SK-N-SH (cell line): ENCODE data around the gene CPNE7. TPM values are rescaled to one million over a fixed set of nuclear protein-coding genes. Genes with fewer than 3 reads are reported as not detected.

ENCODE experiments used
- CTCF ChIA-PET: fragments of 300-600, 350-600 bp; formaldehyde crosslinking; extraction: SDS; loops from one replicate; lab custom pipeline; 2021; lab: Yijun Ruan, JAX
- POLR2A ChIA-PET: fragments of 350-600 bp; sonication (Branson Sonifier 250); formaldehyde crosslinking; extraction: SDS; loops from one replicate; lab custom pipeline; 2020; ENCODE audit warnings: antibody characterized with exemption, inconsistent platforms; lab: Yijun Ruan, JAX
- DNase-seq: peaks from one replicate; pipeline ENCODE4 v3.0.0; 2012
- H2AFZ ChIP-seq: fragments of 200-600 bp; sonication (generic); 2 replicates; pipeline ENCODE4 v1.8.1; 2016; ENCODE audit warnings: antibody characterized with exemption, mild to moderate bottlenecking, low read depth
- H3F3A ChIP-seq: fragments of 200-600 bp; sonication (generic); replicated peaks from 2 replicates; pipeline ENCODE3; 2016; ENCODE audit warnings: antibody characterized with exemption, mild to moderate bottlenecking; ENCODE audit not compliant: insufficient read depth
- H3K27ac ChIP-seq, 2 experiments: fragments of 200-500 bp in 1 of 2; fragments of 200-600 bp in 1 of 2; sonication (Bioruptor generic) in 1 of 2; sonication (generic), shearing (Covaris generic) in 1 of 2; 2 replicates each; pipeline versions ENCODE4 v1.5.1 to v1.6.1; 2014 to 2016; ENCODE audit warnings: low read depth in 2 of 2, inconsistent platforms in 1 of 2, low read length in 1 of 2, mild to moderate bottlenecking in 1 of 2, mixed read lengths in 1 of 2
- H3K27me3 ChIP-seq: fragments of 200-600 bp; sonication (generic), shearing (Covaris generic); 2 replicates; pipeline ENCODE4 v1.6.1; 2016; ENCODE audit warnings: mixed run types; ENCODE audit not compliant: insufficient read depth
- H3K36me3 ChIP-seq, 2 experiments: fragments of 200-500 bp in 1 of 2; fragments of 200-600 bp in 1 of 2; sonication (Bioruptor generic) in 1 of 2; sonication (generic) in 1 of 2; replicated peaks in 1 of 2; 2 replicates each; pipeline versions ENCODE3 to v1.5.1; 2014 to 2016; ENCODE audit warnings: low read length in 1 of 2, mild to moderate bottlenecking in 1 of 2; ENCODE audit not compliant: insufficient read depth in 2 of 2, control insufficient read depth in 1 of 2
- H3K4me1 ChIP-seq, 2 experiments: fragments of 200-500 bp in 1 of 2; fragments of 200-600 bp in 1 of 2; sonication (Bioruptor generic) in 1 of 2; sonication (generic), shearing (Covaris generic) in 1 of 2; 2 replicates each; pipeline versions ENCODE4 v1.5.1 to v1.6.1; 2014 to 2016; ENCODE audit warnings: low read depth in 1 of 2, low read length in 1 of 2, mixed run types in 1 of 2; ENCODE audit not compliant: insufficient read depth in 2 of 2, control insufficient read depth in 1 of 2
- H3K4me2 ChIP-seq: fragments of 200-600 bp; sonication (generic), shearing (Covaris generic); 2 replicates; pipeline ENCODE4 v1.6.1; 2017; ENCODE audit warnings: mixed run types
- H3K4me3 ChIP-seq, 2 experiments: fragments of 200-500 bp in 1 of 2; fragments of 200-600 bp in 1 of 2; sonication (Bioruptor generic) in 1 of 2; sonication (generic), shearing (Covaris generic) in 1 of 2; 2 replicates each; pipeline versions ENCODE4 v1.5.1 to v1.8.1; 2014 to 2016; ENCODE audit warnings: low read depth in 2 of 2, inconsistent platforms in 1 of 2, low read length in 1 of 2, mild to moderate bottlenecking in 1 of 2, mixed read lengths in 1 of 2, moderate library complexity in 1 of 2
- H3K79me2 ChIP-seq: fragments of 200-600 bp; sonication (generic); 2 replicates; pipeline ENCODE4 v1.8.1; 2017; ENCODE audit warnings: mild to moderate bottlenecking; ENCODE audit not compliant: insufficient read depth
- H3K9ac ChIP-seq: fragments of 200-600 bp; sonication (generic); 2 replicates; pipeline ENCODE4 v1.6.1; 2017; ENCODE audit warnings: mixed run types
- H3K9me2 ChIP-seq: fragments of 200-600 bp; sonication (generic); 2 replicates; pipeline ENCODE4 v1.6.1; 2017; ENCODE audit warnings: mixed run types
- H3K9me3 ChIP-seq: fragments of 200-600 bp; sonication (generic); 2 replicates; pipeline ENCODE4 v1.6.1; 2017; ENCODE audit warnings: mixed run types, mild to moderate bottlenecking, moderate library complexity
- H4K20me1 ChIP-seq: fragments of 200-600 bp; sonication (generic); 2 replicates; pipeline ENCODE4 v1.6.1; 2017; ENCODE audit warnings: mild to moderate bottlenecking, mixed run types; ENCODE audit not compliant: insufficient read depth
- CTCF ChIP-seq: fragments of 200-600 bp; sonication (generic); IDR thresholded peaks from 2 replicates; pipeline ENCODE4 v1.6.1; 2017; ENCODE audit warnings: antibody characterized with exemption, mild to moderate bottlenecking, moderate library complexity
- FOXM1 ChIP-seq: IDR thresholded peaks from 2 replicates; pipeline ENCODE4 v1.4.0; 2012; ENCODE audit warnings: low read depth, mild to moderate bottlenecking
- JUND ChIP-seq: IDR thresholded peaks from 2 replicates; pipeline ENCODE4 v1.4.0; 2012
- MXI1 ChIP-seq: IDR thresholded peaks from 2 replicates; pipeline ENCODE4 v1.6.1; 2012; ENCODE audit warnings: mild to moderate bottlenecking, low read depth, low read length, improper control_type of control experiment
- NRF1 ChIP-seq: IDR thresholded peaks from 2 replicates; pipeline ENCODE4 v1.6.1; 2012; ENCODE audit warnings: low read depth, mild to moderate bottlenecking, low read length
- PBX3 ChIP-seq: IDR thresholded peaks from 2 replicates; pipeline ENCODE4; 2012
- RAD21 ChIP-seq: IDR thresholded peaks from 2 replicates; pipeline ENCODE4 v1.6.1; 2012; ENCODE audit warnings: mild to moderate bottlenecking, low read length
- RFX5 ChIP-seq: IDR thresholded peaks from 2 replicates; pipeline ENCODE4 v1.6.1; 2012; ENCODE audit warnings: mild to moderate bottlenecking, improper control_type of control experiment, low read length
- SMC3 ChIP-seq: IDR thresholded peaks from 2 replicates; pipeline ENCODE4 v1.6.1; 2012; ENCODE audit warnings: low read depth, low read length, improper control_type of control experiment
- TAF1 ChIP-seq: IDR thresholded peaks from 2 replicates; pipeline ENCODE4 v1.6.1; 2012; ENCODE audit warnings: low read depth, mild to moderate bottlenecking, low read length, moderate library complexity, borderline replicate concordance
- TCF12 ChIP-seq: IDR thresholded peaks from 2 replicates; pipeline ENCODE4 v1.4.0; 2012
- WGBS: methylation state at CpG from one replicate; pipeline ENCODE4 v1.1.6; 2017; ENCODE audit warnings: low lambda C conversion rate; 5-methylcytosine and 5-hydroxymethylcytosine counted together
- polyA plus RNA-seq, 3 experiments: library from polyadenylated mRNA; depleted of rRNA; stranded (reverse); fragments of >200 nt; gene quantifications; 2 replicates each; pipeline ENCODE4 v1.2.3, GENCODE V29; 2012

The CPNE7 gene
- polyA plus RNA-seq, 1 of the 3 experiments (the other 2 are of a cell fraction), result 3.9 TPM

DNA sequence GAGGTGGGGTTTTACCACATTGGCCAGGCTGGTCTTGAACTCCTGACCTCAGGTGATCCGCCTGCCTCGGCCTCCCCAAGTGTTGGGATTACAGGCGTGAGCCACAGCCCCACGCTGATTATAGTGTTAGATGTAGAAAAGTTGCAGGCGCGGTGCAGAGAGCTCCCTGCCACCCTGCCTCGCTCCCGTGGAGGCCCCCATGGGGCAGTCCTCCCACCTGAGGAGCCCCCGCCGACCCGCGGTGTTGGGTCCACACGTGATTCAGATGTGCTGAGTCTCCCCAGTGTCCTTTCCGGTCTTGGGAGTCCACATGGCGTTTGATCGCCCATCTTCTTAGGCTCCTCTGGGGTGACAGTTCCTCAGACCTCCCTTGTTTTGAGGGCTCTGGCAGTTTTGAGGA lies 20.3 kb upstream of the CPNE7 start:
- no peak for DNase-seq
- WGBS, result 97% methylated on average over 11 of the region's 16 CpGs
- Histone ChIP-seq H3K9ac (no peak overlapping the region), H3F3A (peaks cover 36% of the 10 kb centered on the region), H3K9me3 (no peaks in the 10 kb centered on the region), H3K27me3 (no peaks in the 10 kb centered on the region), H2AFZ (no peak overlapping the region), H3K4me2 (no peak overlapping the region), H4K20me1 (no peaks in the 10 kb centered on the region), H3K79me2 (no peaks in the 10 kb centered on the region), H3K4me1 (no peaks in the 10 kb centered on the region; a peak in 2 of 4 replicates), H3K9me2 (no peaks in the 10 kb centered on the region), H3K36me3 (peaks cover 9 to 43% of the 10 kb centered on the region in 2 experiments), H3K27ac (no peak overlapping the region), H3K4me3 (no peak overlapping the region)
- POLR2A ChIA-PET, result no interaction called here
- CTCF ChIA-PET, result interaction anchor here (1.2 kb wide), 1 partner anchor 18 kb away, joined by 3 read pairs; no protein-coding TSS in a partner anchor
- TF ChIP-seq MXI1 (no peak), NRF1 (no peak), JUND (no peak), TAF1 (no peak), FOXM1 (no peak), PBX3 (no peak), RFX5 (no peak), TCF12 (no peak), RAD21 (no peak)

- no peaks in the 10 kb centered on the region for H4K20me1 ChIP-seq
- no peak overlapping the region for H3K4me2 ChIP-seq
- DNase-seq, result no peak
- peaks cover 36% of the 10 kb centered on the region for H3F3A ChIP-seq
- H3K79me2 ChIP-seq, result peaks cover 3% of the 10 kb centered on the region
- WGBS, result 95% methylated on average over 9 of the region's 13 CpGs
- TF ChIP-seq FOXM1, result no peak
- H2AFZ ChIP-seq, result no peak overlapping the region
- no peak overlapping the region for H3K9ac ChIP-seq
- no peaks in the 10 kb centered on the region for H3K9me3 ChIP-seq
- H3K36me3 ChIP-seq, result peaks cover 9 to 43% of the 10 kb centered on the region in 2 experiments
- no peaks in the 10 kb centered on the region for H3K27me3 ChIP-seq
- ChIA-PET POLR2A (no interaction called here), CTCF (interaction anchor here (1.2 kb wide), 1 partner anchor 18 kb away, joined by 3 read pairs; no protein-coding TSS in a partner anchor)
- H3K27ac ChIP-seq, result no peak overlapping the region
- no peak overlapping the region for H3K4me3 ChIP-seq
- no peaks in the 10 kb centered on the region for H3K9me2 ChIP-seq
- H3K4me1 ChIP-seq, result no peaks in the 10 kb centered on the region; a peak in 2 of 4 replicates
Observed at GRCh38 chr16:89555780-89556179, 19.8 kb upstream of the CPNE7 start.

GRCh38 chr16:89556750-89557689 lies 18.5 kb upstream of the CPNE7 start:
- WGBS, result 84% methylated on average over 24 of the region's 34 CpGs
- Histone ChIP-seq H3K27ac (no peak overlapping the region; a peak in 1 of 4 replicates), H3F3A (peaks cover 42% of the 10 kb centered on the region), H3K9me2 (no peaks in the 10 kb centered on the region), H3K36me3 (peaks cover 19 to 44% of the 10 kb centered on the region in 2 experiments), H3K27me3 (no peaks in the 10 kb centered on the region), H3K79me2 (peaks cover 15% of the 10 kb centered on the region), H3K4me1 (peaks cover 0 to 6% of the 10 kb centered on the region in 2 experiments; a peak in 2 of 4 replicates), H3K9ac (no peak overlapping the region), H4K20me1 (peaks cover 12% of the 10 kb centered on the region), H3K4me2 (no peak overlapping the region), H3K9me3 (no peaks in the 10 kb centered on the region), H2AFZ (no peak overlapping the region), H3K4me3 (no peak overlapping the region)
- DNase-seq, result peak; percentile 88
- TF ChIP-seq SMC3 (peak; percentile 66), MXI1 (0 out of 2 replicates have a peak, but pooled peaks have one; percentile 22), RAD21 (peak; percentile 65), RFX5 (no peak), CTCF (peak; percentile 83)
- ChIA-PET CTCF (interaction anchor here (0.6 to 2.4 kb wide), 15 partner anchors 9 to 704 kb away, joined by 3 to 19 read pairs (median 5); partner anchors contain the start of gene SPG7), POLR2A (no interaction called here)
